AG09309 (cell line): Measurements from ENCODE around the gene PHYHIPL.

Experiments
- DNase-seq: peaks from one replicate; pipeline ENCODE4 v3.0.0-alpha.2; 2010; ENCODE audit warnings: low read depth
- H3K4me3 ChIP-seq: 2 replicates; pipeline ENCODE4 v1.5.1; 2011; ENCODE audit warnings: mild to moderate bottlenecking, low read depth, low read length, moderate library complexity; ENCODE audit not compliant: control insufficient read depth
- TF ChIP-seq, protein P1 (sequence below): IDR thresholded peaks from 2 replicates; pipeline ENCODE4 v1.5.1; 2011; ENCODE audit warnings: mild to moderate bottlenecking, low read depth, low read length, inconsistent platforms; ENCODE audit not compliant: insufficient read depth, control insufficient read depth; ENCODE audit errors: missing control alignments

Gene PHYHIPL

GRCh38 chr10:59172567-59172966, 3.9 kb upstream of the PHYHIPL start:
- DNase-seq = no peak
- TF ChIP-seq, protein P1, sequence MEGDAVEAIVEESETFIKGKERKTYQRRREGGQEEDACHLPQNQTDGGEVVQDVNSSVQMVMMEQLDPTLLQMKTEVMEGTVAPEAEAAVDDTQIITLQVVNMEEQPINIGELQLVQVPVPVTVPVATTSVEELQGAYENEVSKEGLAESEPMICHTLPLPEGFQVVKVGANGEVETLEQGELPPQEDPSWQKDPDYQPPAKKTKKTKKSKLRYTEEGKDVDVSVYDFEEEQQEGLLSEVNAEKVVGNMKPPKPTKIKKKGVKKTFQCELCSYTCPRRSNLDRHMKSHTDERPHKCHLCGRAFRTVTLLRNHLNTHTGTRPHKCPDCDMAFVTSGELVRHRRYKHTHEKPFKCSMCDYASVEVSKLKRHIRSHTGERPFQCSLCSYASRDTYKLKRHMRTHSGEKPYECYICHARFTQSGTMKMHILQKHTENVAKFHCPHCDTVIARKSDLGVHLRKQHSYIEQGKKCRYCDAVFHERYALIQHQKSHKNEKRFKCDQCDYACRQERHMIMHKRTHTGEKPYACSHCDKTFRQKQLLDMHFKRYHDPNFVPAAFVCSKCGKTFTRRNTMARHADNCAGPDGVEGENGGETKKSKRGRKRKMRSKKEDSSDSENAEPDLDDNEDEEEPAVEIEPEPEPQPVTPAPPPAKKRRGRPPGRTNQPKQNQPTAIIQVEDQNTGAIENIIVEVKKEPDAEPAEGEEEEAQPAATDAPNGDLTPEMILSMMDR = no peak
- H3K4me3 ChIP-seq = no peak overlapping the region

GRCh38 chr10:59173414-59173813, 3.0 kb upstream of the PHYHIPL start:
- H3K4me3 ChIP-seq = no peak overlapping the region
- TF ChIP-seq, protein P1 = no peak
- DNase-seq = no peak

DNA sequence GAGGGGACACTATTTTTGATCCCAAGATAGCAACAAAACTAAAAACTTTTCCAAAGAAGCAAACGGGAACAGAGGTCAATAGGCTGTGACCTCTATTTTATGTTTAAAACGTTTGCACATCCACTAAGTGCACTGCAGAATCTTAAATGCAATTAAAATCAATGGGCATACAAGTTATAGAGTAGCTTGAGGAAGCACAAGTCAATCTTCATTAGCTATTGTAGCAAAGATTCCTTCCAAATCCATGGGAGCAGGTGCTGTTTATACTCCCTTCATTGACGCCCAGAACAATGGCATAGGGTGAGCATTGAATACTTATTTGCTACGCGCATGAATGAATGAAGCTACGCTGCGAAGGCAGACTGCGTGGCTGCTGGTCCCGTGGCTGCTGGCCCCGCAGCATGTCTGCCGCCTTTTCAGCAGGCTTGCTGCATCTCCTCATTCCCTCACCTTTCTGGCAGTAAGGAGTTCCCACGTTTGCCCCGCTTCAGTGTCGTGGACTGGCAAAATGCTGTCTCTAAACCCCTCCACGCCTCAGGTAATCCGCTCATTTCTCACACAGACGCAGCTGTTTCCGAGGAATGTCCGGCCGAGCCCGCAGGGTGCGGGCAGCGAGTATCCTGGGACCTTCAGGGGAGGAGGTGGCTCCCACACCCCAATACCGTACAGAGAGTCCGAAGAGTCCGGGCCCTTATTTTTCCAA, 754 bp upstream of the PHYHIPL start:
- H3K4me3 ChIP-seq = no peak overlapping the region
- no peak for DNase-seq
- TF ChIP-seq, protein P1 = no peak

DNA sequence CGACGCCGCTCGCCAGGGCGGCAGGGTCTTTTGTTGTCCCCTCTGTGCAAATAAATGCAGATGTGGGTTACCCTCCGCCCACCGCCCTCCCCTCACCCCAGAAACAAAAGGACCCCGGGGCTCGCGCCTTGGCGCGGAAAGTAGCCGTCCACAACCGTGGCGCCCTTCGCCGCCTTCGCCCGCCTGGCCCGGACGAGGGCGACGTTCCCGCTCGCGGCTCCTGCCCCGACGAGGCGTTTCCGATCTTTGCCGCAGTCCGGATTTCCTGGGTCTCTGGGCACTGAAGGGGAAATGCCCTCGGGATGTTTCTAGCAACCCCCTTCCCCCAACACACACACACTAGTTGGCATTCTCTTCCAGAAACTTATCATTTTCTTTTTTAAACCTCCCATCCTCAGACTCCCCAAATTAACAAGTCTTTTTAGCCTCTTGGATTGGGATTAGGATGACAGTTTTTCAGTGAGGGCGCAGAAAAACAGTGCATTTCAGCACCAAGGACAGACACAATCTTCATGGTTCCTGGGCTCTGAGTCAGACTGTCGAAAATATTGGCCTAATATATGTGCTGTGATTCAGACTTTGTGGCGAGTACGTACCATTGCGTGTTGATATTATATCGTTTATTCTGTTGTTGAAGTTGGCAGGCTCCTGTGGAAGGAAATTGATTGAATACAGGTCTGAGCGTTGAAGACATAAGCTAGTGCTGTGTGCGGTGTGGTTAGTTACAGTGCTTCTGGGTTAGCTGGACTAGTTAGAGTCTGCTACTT, 771 bp downstream of the PHYHIPL start:
- TF ChIP-seq, protein P1 = no peak
- H3K4me3 ChIP-seq = no peak overlapping the region
- DNase-seq = peak; percentile 13

- no peak for DNase-seq
- H3K4me3 ChIP-seq = no peak overlapping the region
- TF ChIP-seq, protein P1 = no peak
These were observed 1.4 kb downstream of the PHYHIPL start for GRCh38 chr10:59177836-59178235.

GRCh38 chr10:59179068-59179467, 2.6 kb downstream of the PHYHIPL start:
- TF ChIP-seq, protein P1 = no peak
- no peak overlapping the region for H3K4me3 ChIP-seq

More at GRCh38 chr10:59179068-59179467, 2.6 kb downstream of the PHYHIPL start:
- DNase-seq = no peak
